Embryonic facial prominence (tissue), 1 donor: Measurements from ENCODE around the gene LIMA1.
"Not testable (repeated sequence)": the region's sequence is repeated elsewhere in the genome, so short reads cannot be mapped to it uniquely, and the experiment has no call there.

Experiments used
- DNase-seq: peaks from one replicate; pipeline ENCODE4 v3.0.0-alpha.2; 2016; ENCODE audit errors: extremely low spot score

Gene LIMA1

GRCh38 chr12:50185970-50186663, 97.2 kb downstream of the LIMA1 start:
- DNase-seq: no peak

DNA sequence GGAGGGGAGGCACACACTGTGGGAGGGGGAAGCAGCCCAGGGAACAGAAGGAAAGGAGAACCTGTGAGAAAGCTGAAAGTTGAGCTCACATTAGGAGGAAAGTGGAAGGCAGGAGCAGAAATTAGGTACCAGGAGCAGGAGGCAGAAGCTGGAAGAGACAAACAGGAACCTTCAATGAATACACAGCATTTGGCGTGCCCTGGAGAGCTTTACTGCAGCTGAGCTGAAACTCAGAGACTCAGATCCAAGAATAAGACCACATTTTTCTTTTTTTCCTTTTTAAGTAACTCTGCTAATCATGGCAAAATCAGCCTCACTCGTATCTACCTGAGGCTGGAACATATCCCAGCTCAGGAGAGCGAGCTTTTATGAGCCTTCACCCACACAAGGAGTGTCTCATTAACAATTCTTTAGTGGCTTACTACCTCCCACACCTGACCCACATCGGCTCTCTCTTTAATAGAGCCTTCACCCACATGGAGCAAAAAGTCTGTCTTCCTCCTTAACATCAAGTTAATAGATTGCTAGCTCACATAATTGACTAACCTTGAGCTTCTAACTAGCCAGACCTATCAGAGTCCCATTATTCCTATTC, 97.9 kb downstream of the LIMA1 start:
- DNase-seq: no peak

DNA sequence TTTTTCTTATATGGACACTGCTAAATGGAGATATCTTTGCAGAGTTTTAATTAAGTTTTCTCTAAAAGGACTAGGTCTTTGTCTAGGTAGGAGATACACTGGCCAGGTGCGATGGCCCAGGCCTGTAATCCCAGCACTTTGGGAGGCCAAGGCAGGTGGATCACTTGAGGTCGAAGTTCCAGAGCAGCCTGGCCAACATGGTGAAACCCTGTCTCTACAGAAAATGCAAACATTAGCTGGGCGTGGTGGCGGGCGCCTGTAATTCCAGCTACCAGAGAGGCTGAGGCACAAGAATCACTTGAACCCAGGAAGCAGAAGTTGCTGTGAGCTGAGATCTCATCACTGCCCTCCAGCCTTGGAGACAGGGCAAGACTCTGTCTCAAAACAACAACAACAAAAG, 99.1 kb downstream of the LIMA1 start:
- no peak for DNase-seq

- no peak for DNase-seq
Observed at GRCh38 chr12:50182461-50182860, 100.9 kb downstream of the LIMA1 start.

- no peak for DNase-seq
Observed at GRCh38 chr12:50181691-50182090, 101.6 kb downstream of the LIMA1 start.

- no peak for DNase-seq
Observed at GRCh38 chr12:50175716-50176026, 107.6 kb downstream of the LIMA1 start.

DNA sequence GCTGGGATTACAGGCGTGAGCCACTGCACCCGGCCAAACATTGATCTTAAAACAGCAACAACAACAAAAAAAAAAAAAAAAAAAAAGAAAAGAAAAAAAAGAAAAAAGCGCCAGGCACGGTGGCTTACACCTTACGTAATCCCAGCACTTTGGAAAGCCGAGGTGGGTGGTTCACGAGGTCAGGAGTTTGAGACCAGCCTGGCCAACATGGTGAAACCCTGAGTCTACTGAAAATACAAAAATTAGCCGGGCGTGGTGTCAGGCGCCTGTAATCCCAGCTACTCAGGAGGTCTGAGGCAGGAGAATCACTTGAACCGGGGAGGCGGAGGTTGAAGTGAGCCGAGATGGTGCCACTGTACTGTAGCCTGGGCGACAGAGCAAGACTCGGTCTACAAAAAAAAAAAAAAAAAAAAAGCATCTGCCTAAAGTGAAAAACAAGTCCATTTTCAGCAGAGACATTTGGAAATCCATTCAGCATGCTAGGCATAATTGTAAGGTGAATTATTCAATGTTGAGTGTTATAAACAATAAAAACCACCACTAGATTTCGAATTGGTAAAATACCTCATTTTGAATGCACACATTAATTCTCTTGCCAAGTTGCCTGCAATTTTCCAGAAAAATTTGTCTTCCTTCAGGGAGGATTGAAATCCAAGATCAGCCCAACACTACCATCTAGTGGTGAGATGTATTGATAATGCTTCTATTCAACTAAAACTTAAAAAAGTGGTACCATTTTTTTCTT, 108.2 kb downstream of the LIMA1 start:
- peak; percentile 71 for DNase-seq

- DNase-seq: peak; percentile 97
Observed at GRCh38 chr12:50167049-50167828, 116.1 kb downstream of the LIMA1 start, which contains the start of gene CERS5. CERS5 (minus strand) TSS chr12:50167369; CDS start chr12:50167297, 72 bp downstream.

DNA sequence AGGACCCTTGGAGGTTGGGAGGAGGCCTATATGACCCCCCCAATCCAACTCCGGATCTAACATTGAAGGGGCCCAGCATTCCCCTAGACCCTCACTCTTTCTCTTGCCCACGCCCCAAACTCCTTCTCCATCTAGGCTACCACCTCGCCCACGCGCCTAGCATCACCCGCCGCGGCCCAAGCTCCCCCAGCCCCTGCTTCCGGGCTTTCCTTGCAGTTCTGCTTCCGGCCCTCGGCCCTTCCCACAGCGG, 116.6 kb downstream of the LIMA1 start:
- no peak for DNase-seq

GRCh38 chr12:50164963-50165362, 118.4 kb downstream of the LIMA1 start:
- no peak for DNase-seq

DNA sequence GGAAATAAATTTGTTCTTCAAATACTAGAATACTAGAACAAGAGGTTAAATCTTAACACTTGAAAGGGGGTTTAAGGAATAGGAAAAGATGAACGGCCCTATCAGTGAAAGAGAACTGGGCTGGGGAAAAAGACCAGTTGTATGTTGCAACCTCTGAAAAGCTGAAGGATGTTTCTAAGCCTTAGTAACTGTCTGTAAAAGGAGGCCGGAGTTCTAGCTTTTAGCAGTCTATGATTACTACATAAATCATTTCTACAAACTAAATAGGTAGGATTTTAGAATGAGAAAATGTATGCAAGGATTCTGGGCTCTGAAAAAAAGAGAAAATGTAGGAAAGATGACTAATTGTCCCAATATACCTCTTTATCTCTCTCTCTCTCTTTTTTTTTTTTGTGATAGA, 121.1 kb downstream of the LIMA1 start:
- DNase-seq: no peak

GRCh38 chr12:50160643-50161042, 122.7 kb downstream of the LIMA1 start:
- DNase-seq: no peak

DNA sequence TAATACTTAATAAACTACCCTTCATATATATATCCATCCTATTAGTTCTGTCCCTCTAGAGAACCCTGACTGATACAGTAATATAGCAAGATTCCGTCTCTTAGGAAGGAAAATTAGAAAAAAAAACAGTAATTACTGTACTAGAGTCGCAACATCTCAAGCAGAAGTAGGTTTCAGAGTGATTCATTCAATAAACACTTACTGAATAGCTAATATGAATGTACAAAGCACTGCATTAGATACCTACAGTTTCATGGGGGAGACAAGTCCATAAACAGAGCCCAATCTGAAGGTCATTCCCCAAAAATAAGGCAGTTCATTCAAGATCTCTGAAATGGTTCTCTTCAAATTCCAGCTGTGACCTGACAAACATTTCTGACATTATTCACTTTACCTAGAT, 126.1 kb downstream of the LIMA1 start:
- DNase-seq: no peak

DNA sequence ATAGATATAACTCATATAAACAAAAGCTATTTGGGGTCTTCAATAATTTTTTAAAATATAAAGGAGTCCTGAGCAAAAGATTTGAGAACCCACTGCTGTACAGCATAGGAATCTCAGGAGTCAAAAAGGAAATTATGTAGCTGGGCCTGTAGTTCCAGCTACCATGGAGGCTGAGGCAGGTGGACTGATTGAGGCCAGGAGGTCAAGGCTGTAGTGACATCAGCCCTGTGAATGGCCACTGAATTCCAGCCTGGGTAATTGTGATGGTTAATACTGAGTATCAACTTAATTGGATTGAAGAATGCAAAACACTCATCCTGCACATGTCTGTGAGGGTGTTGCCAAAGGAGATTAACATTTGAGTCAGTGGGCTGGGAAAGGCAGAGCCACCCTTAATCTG, 126.7 kb downstream of the LIMA1 start:
- DNase-seq: no peak

DNA sequence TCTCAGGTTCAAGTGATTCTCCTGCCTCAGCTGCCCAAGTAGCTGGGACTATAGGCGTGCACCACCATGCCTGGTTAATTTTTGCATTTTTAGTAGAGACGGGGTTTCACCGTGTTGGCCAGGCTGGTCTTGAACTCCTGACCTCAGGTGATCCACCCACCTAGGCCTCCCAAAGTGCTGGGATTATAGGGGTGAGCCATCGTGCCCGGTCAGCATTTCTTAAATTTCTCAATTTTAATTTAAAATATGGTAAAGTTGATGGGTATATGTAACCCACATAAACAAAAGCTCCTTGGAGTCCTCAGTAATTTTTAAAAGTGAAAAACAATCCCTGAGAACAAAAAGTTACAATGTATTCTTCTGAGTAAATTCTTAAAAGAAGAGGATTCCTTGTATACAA, 128.4 kb downstream of the LIMA1 start:
- not testable (repeated sequence) for DNase-seq

DNA sequence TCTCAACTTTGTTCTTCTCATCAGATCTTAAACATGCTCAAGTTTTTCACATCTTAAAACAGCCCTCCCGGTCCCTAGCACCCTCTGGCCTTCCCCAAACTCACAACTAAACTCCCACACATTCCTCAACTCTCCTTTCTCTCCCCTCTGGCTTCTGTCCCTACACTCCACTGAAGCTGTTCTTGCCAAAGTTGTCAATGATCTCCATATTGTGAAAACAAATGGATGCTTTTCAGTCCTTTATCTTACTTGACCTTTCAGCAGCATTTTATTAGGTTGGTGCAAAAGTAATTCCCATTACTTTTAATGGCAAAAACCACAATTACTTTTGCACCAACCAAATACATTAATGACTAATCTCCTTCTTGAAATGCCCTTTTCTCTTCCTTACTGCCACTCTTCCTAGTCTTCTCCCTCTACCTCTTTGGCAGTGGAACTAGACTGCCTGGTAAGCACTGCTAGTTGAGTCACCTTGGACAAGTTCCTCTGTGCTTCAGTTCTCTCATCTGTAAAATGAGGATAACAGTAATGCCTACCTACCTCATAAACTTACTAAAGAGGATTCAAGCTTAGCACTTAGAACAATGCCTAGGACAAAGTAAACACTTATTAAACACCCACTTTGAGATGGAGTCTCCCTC, 132.2 kb downstream of the LIMA1 start:
- no peak for DNase-seq

- no peak for DNase-seq
Observed at GRCh38 chr12:50149311-50149710, 134.0 kb downstream of the LIMA1 start.

- DNase-seq: not testable (repeated sequence)
Observed at GRCh38 chr12:50148011-50148410, 135.3 kb downstream of the LIMA1 start.

GRCh38 chr12:50147281-50147680, 136.0 kb downstream of the LIMA1 start:
- no peak for DNase-seq

- no peak for DNase-seq
Observed at GRCh38 chr12:50145439-50145838, 137.9 kb downstream of the LIMA1 start.

DNA sequence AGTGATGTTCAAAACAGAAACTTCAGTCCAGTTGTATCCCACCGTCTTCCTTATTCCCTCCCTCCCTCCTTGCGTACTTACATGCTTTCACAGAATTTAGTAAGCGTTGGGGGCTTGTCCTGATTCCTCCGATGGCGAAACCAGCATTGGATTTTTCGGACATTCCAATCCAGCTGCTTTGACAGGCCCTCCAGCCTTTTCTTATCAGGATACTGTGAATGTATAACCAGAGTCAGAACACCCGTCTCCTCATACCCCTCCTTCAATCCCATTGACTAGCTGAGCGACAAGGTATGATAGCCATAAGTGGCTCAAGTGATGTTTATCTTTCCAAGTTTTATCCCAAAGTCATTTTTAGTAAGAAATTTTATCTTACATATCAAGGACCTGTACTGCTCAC, 140.3 kb downstream of the LIMA1 start:
- DNase-seq: no peak

- no peak for DNase-seq
Observed at GRCh38 chr12:50132505-50133135, 150.7 kb downstream of the LIMA1 start.
